Measurements from ENCODE around the gene ZDHHC18.

- TF ChIP-seq POLR2A (IDR thresholded peaks at IDR 0.05) (no peak), CTCF (IDR thresholded peaks at IDR 0.05) (no peak)
These were observed 50.8 kb downstream of the ZDHHC18 start for GRCh38 chr1:26877326-26877725.
